Endothelial cell of hepatic sinusoid (primary cell): ENCODE measurements around the gene TRIM41.

ENCODE experiments used
- in situ Hi-C: cut with HindIII; loops from 2 replicates; pipeline ENCODE4 v1.10.0; 2017; ENCODE audit warnings: low sequenced_read_pairs

Gene TRIM41

DNA sequence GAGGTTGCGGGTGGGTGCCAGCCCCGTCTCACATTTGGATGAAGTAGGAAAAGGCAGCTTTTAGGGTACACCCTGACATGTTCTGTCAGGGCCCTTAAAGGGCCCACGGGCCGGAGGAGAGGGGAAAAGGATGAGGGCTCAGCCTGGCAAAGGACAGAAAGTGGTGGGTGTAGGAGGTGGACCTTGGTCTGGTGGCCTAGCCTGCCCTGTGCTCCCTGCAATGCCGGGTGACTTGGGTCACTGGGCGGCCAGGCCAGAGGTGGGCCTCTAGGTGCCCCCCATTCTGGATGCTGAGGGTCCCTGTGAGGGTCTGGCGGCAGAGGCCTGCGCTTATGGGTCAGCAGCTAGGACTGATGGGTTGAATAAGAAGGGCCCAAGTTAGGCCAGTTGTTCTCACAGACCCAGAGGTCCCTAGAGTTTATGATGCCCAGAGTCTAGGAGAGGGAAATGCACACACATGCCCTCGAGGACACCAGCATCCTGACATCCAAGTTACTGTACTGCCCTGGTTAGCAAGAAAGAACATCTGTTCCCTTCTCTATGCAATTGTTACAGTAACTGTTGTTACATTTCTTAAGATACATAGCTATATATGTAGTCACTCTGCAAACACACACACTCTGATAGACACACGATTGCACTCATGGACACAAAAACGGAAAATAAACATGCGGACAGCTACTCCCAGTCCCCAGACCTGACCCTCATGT, 30.6 kb upstream of the TRIM41 start:
- in situ Hi-C loops, result no loop called here

DNA sequence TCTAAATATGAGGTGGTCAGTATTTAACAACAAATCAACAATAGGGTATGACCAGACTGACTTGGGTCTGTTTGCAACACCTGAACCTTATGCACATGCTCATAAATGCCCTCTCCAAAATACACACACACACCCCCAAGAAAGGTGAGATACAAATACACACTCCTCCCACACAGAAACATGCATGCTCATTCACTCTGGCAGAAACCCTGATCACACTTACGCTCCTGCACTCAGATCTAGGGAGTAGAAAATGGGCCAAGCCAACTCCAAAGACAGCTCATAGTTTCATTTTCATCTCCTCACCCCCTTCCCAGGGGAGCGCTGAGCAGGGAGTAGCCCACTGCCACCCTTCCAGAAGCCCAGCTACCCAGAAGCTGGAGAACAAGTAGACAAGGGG, 29.4 kb upstream of the TRIM41 start:
- in situ Hi-C loops, result no loop called here

DNA sequence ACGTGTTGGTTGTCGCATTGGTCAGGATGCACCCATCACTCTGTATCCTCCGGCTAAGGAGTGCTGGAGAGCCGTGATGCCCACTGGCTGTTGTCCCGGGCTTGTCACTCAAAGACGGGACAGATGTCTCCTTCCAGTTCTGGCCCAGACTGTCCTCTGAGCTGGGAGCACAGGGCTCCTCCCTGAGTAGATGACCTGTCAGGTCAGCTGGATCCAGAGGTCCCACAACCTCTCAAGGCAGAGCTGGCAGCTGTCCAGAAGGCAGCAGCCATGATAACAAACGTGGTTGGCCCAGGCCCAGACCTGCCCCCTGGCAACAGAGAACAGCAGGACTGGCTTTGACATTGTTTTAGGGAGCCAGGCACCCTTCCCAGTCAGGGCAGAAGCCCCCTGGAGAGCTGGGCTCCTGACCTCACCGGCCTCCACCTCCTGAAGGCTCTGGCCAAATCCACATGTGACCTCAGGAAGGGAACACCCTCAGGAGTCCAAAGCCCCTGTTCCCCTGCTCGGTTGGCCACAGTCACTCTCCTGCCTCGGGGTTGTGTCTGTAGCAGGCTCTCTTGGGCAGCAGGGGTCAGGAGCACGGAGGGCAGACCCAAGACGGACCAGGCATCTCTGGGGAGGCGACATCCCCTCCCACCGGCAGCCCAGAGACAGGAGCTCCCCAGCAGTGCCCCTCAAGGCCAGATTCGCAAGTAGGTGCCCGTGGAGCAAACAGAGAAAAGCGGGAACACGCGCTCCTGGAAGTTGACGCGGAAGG, 28.4 kb upstream of the TRIM41 start:
- in situ Hi-C loops, result loop anchor here (5.0 kb wide), 1 partner anchor 43 kb away; no protein-coding TSS in a partner anchor

DNA sequence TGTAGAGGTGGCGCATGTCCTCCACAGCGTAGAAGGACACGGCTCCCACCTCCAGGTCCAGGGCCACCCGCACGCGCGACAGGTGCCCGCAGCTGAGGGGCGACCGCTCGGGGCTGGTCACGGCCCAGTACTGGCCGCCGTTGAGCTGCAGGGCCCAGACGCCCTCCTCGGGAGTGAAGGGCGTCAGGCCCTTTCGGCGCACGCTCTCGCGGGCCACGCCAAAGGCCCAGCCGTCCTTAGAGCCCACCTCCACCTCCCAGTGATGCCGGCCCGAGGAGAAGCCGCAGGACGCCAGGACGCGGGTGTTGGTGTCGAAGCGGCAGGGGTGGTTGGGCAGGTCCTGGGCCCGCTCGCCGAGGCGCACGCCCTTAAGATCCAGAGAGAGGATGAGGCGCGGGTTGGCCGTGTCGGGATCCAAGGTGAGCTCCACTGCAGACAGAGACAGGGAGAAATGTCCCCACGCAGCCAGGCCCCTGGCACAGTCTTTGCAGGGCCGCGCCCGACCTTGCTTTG, 27.8 kb upstream of the TRIM41 start:
- in situ Hi-C loops, result loop anchor here (5.0 kb wide), 1 partner anchor 42 kb away; no protein-coding TSS in a partner anchor

DNA sequence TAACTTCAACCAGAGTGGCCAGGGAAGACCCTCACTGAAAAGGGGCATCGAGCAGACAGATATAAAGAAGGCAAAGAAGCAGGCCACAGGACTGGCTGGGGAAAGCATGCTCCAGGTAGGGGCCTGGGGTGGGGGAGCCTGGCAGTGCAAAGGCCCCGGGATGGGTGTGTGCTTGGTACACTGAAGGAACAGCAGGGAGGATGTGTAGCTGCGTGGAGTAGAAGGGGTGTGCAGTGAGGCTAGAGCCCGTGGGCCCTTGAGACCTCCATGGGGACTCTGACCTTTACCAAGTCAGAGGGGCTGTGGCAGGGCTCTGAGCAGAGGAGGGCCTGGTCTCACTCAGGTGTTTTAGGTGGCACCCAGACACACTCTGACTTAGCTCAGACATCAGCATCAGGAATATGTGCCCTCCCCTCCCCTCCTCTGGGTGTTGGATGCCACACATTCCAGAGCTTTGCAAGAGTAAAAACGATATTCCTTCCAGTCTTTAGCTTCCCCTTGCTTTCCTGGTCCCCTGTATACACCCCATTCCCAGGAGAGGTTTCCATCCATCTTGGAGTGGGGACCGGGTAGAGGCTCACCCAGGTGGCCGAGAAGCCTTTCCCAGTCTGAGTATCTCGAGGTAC, 25.6 kb upstream of the TRIM41 start:
- in situ Hi-C loops, result loop anchor here (5.0 kb wide), 1 partner anchor 40 kb away; no protein-coding TSS in a partner anchor

DNA sequence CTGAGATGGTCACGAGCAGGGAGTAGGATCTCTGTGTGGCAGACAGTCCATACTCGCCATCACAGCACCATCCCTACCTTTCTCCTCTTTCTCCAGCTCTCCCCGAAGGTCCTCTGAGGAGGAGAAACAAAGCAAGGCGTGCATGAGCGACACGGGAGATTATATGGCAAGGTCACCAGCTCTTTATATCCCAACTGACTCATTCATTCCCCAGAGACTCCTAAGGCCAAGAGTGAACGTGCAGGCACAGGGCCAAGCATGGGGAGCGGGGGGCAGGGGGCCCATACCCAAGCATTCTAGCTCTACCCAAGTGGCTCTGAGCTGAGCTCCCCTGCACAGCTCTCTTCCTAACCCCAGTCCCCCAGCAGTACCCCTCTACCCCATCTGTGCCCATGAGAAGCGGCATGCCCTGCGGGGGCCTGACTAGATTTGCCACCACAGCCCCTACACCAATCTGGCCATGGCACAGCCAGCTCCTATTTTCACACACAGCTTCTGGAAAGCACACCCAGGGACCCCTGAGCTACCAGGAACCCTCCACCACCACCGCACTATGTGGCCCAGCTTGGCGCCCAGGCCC, 24.9 kb upstream of the TRIM41 start:
- in situ Hi-C loops, result loop anchor here (5.0 kb wide), 1 partner anchor 39 kb away; no protein-coding TSS in a partner anchor

DNA sequence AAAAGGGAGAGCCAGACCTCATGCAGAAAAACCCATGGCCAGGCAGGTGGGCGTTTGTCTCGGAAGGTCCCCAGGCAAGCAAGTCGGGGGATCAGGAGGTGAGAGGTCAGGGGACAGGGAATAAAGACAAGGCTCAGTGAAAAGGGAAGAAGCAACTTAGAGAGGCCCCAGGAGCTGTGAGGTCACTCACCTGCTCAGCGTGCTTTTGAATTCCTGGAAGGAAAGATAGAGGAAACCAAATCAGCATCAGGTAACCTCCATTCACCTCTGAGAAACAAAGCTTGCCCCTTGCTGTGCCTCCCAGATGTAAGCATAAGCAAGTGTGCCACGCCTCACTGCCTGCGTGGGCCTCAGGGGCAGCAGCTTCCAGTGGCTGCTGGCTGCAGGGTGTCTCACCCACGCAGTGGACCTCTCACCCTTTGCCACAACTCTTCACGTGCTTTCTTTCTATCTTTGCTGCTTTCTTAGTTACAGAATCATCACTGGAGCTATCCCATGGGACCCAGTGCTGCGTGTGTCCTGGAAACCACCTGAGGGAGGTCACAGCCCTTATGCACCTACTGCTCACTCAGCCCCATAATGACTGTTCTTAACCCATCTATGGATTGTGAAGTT, 24.1 kb upstream of the TRIM41 start:
- in situ Hi-C loops, result loop anchor here (5.0 kb wide), 1 partner anchor 38 kb away; no protein-coding TSS in a partner anchor

DNA sequence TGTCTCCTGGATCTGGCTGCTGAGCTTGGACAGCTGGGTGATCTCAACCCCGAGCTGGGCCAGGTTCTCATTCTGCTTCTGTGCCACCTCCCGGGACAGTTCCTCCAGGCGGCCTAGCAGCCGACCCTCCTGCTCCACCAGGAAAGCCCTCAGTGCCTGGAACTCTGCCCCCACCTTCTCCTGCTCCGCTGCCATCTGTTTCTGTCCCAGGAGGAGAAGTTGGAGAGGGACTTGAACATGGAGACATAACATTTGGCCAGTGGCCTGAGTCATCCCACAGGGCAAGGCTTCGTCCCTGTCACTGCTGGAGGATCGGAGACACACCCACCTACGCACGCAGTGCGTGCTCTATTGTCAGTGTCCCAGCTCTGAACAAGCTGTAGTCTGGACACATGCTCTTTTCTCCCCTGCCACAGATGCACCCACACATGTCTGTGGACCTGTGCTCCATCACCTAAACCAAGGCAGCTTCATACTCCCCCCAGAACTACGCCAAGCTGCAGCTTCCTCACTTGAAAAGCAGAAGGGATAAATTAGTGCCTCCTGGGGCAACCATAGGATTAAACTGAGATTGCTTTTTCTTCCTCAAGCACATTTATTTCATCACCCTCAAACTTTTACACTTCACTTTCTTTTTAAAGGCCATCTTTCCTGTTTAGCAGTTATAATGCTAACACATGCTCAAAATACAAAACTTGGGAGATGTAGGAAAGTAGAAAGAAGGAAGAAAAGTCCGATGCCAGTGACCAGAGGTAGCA, 23.0 kb upstream of the TRIM41 start:
- in situ Hi-C loops, result loop anchor here (5.0 kb wide), 1 partner anchor 37 kb away; no protein-coding TSS in a partner anchor

DNA sequence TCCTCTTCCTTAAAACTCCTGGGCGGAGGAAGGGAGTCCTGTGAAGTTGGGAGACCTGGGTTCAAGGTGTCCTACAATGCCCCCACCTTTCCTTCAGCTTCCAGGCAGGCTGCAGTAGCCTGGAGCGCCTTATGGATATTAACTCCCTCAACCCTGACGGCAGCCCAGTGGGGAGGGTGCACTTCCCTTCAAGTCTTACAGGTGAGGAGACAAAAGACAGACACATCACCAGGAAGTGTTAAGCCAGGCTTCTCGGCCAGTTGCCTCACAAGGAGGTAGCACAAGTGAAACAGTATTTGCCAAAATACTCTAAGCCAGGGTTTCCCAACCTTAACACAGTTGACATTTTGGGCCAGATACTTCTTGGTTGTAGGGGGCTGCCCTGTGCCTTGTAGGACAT, 22.3 kb upstream of the TRIM41 start:
- in situ Hi-C loops, result no loop called here

DNA sequence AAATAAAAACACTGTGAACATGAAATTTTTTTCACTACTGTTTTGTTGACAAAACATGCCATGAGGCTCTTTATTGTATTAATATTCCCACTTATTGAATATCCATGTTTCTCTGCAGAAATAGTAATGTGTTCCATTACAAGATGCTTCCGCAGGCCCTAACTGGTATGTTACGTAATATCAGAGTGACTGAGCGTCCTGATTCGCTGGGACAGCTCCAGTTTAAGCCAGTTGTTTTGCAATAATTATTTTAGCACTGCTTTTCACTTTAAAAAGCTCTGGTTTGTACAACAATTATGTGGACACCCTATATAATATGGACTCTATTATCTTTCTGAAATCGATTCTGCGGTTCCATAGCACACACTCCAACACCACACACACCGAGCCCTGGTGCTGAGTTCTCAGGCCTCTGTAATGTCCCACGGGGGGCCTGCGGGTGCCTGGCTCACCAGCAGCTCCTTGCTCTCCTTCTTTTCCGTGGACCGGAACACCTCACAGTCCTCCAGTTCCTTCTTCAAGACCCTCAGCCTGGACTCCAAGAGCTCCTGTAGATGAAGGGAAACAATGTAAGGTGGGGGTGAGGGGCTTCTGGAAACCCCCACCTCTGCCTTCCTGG, 19.9 kb upstream of the TRIM41 start:
- in situ Hi-C loops, result no loop called here

DNA sequence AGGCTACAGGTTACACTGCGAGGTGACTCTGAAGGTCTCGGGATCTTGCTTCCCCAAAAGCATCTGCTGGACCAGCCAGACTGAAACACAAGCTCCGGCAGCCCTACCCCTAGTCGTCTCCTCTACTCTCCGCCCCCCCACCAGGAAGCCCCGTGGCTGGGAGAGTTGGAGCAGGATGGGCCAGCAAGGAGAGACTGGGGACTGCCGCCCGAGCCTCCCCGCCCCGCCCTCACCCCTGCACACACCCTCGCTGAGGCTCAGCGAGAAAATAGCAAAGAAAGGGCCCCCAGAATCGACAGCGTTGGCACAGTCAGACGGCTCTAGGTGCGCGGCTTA, 19.3 kb upstream of the TRIM41 start:
- in situ Hi-C loops, result no loop called here

DNA sequence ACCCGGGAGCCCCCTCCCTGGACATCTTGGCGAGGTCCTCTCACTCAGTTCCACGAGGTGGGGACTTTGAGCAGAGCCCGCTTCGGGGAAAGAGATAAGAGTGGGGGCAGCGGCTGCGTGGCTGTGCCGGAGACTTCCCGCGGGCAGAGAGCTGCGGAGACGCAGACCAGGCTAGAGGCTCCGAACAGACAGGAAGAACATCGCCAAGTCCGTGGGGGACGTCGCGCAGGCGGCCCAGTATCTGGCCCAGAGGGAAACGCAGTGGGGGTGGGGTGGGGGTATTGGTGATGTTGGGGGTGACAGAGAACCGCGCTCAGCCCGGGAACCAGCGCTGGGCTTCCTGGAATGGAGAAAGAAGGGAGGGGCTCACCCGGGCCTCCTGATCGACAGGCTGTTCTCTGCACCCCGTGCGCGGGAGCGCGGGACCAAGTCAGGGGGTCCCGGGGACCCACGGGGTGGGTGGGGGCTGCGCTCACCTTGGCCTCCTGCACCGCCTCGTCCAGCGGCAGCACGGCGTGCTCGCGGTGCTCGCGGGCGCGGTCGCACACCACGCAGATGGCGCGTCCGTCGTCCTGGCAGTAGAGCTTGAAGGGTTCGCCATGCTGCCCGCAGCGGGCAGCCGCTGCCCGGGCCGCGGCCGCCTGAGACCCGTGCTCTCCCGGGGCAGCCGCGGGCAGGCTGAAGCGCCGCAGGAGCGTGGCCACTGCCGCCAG, 18.8 kb upstream of the TRIM41 start:
- in situ Hi-C loops, result no loop called here

DNA sequence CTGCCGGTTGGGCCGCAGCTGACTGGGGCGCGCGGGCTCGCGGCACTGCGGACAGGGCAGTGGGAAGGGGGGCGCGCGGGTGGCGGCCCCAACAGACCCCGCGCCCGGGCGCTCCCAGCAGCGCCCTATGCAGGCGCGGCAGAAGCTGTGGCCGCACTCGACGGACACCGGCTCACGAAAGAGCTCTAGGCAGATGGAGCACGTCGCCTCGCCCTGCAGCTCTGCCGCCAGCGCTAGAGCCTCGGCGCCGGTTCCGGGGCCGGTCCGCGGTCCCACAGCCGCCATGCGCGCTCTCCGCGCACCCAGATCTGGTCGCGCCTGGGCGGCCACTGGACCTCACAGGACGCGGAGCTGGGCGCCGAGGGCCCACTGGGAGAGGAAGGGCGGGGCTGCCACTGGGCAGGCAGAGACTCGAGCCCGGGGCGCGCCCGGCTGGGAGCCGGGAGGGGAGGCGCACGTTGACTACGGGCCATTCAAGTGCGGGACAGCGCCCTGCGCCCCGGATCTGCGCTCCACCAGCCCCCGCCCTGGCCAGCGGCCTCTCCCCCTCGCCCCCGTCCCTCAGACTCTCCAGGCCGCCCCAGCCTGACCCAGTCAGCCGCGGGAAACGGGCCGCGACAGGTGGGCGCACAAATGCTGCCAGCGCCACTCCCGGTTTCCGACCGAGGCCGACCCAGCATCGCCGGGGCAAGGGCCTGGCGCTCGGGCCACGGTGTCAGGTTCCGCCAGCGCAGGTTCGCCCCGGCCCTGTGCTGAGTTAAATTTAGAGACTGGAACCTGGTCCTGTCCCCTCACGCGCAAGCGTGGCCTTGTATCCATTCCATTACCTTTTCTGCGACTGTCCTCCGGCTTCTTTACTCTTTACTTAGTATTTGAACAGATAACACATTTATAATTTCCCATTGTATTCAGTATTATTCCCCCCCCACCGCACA, 18.0 kb upstream of the TRIM41 start, which contains the start of gene TRIM7:
TSS of gene TRIM7 (minus strand) at position 371 of the 935 bp plus-strand sequence. CDS start at position 285, 86 bp downstream.
- in situ Hi-C loops, result no loop called here

DNA sequence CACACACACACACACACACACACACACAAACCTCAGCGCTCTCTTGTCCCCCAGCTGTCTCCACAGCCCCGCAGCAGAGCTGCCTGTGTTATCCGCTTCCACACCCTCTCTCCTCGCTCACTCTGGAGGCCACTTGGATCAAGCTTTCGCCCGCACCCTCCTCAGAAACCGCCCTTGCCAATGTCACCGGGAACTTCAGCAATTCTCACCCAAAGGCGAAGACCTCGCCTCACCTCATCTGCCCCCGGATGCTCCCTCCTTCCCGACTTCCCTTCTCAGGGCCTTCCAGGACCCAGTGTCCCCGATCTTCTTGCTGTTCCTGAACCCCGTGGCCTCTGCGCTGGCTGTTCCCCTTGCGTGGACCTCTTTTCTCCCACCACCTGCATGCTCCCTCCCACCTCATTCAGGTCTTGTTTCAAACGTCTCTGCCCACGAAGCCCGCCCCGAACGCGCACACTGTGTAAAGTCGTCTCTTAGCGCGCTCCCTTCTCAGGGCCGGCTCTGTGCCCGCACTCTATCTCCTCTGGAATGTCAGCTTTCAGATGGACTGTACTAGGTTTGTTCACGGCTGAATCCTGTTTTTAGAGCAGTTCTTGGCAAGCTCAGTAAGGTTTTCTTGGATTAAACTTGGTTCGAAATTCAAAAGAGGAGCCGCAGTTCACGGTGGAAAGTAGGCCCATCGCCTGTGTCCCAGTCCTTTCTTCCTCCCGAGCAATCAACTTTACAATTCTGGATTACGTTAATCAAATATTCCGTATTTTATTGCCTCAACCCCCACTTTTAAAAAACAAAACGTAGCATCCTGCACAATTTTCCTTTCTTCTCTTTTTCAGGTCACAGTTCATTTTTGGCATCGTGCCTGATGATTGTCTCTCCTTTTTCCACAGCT, 17.1 kb upstream of the TRIM41 start:
- in situ Hi-C loops, result no loop called here

DNA sequence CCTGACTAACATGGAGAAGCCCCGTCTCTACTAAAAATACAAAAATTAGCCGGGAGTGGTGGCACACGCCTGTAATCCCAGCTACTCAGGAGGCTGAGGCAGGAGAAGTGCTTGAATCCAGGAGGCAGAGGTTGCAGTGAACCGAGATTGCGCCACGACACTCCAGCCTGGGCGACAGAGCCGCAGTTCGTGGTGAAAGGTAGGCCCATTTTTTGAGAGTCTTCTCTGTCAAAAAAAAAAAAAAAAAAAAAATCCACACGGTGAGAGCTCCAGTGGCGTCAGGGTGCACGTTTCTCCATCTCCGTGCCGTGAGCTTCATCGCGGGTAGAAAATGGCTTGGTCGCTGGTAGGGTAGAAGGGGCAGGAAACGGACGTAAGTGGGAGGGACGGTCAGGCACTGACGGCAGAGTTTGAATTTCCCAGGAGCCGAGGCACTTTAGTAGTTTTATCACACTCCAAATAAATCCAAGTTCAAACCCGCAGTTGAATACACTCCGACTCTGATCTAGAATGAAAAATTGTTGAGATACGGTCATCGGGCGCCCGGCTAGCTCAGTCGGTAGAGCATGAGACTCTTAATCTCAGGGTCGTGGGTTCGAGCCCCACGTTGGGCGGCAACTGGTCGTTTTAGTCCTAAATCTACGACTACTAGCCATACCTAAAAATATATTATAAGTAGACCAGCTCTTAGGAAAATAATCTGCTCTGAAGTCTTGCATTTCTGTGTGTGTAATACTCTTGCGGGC, 15.7 kb upstream of the TRIM41 start:
- in situ Hi-C loops, result no loop called here

DNA sequence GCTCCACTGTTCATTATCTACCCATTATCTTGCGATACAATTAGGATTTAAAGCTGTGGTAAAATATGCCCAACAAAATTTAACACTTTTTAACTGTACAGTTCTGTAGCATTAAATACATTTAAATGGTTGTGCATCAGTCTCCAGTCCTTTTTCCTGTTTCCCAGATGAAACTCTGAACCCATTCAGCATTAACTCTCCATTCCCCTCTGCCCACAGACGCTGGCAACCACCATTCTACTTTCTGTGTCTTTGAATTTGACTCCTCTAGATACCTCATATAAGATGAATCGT, 15.2 kb upstream of the TRIM41 start:
- in situ Hi-C loops, result no loop called here
